ENCODE measurements around the gene HNRNPL.

The HNRNPL gene

DNA sequence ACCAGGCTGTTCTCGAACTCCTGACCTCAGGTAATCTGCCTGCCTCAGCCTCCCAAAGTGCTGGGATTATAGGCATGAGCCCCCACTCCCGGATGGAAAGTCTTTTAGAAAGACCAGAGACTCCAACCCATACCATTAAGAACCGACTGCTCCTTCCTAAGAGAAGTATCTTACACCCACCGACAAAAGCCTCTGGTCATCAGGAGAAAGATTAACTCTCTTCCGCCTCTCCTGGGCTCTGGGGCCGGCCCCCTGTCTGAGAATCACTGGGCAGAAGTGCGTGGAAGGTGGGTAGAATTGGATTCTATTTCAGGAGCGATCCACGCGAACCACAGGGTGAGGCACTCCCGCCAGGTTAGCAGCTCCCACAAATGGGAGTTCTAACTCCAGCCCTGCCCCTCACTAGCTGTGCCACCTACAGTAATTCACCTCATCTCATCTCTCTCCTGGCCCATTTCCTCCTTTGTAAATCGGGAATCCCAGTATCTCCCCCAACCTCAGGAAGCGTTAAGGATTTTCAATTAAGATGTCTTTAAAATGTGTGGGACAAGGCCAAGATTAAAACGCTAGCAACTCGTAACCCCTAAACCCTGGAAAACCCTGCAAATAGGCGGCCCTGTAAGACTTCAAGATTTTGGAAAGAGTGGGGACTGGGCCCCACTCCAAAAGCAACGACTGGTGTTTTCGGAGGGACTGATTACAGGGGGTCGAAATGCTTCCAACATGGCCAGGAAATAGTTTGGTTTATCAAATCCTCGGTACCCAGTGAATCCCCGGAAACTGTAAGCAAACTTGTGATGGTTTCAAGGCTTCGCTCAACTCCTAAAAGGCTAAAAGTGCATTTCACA lies 1.3 kb downstream of the HNRNPL start:
- TF ChIP-seq, protein P1, sequence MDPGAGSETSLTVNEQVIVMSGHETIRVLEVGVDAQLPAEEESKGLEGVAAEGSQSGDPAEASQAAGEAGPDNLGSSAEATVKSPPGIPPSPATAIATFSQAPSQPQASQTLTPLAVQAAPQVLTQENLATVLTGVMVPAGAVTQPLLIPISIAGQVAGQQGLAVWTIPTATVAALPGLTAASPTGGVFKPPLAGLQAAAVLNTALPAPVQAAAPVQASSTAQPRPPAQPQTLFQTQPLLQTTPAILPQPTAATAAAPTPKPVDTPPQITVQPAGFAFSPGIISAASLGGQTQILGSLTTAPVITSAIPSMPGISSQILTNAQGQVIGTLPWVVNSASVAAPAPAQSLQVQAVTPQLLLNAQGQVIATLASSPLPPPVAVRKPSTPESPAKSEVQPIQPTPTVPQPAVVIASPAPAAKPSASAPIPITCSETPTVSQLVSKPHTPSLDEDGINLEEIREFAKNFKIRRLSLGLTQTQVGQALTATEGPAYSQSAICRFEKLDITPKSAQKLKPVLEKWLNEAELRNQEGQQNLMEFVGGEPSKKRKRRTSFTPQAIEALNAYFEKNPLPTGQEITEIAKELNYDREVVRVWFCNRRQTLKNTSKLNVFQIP (CRISPR knock-in tag; IDR thresholded peaks at IDR 0.05; ENCODE audit: borderline replicate concordance, low read depth): no peak
- no peak for TF ChIP-seq CSDC2 (CRISPR knock-in tag; IDR thresholded peaks at IDR 0.05)

DNA sequence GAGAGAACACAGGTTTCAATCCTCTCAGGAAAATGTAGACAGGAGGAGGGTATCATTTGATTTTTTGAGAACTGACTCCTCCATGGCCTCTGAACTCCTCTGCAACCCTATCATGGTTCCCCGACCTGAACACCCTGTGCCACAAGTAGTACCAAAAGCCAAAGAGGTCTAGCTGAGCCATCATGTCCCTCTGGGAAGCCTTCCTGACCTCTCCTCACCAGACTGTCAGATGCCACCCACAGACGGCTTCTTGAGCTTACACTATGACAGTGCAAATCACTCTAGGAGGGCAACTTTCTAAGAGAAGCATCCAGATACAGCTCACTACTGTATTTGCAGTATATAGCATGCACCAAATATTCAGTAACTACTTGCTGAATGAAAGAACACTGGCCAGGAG lies 3.7 kb downstream of the HNRNPL start:
- ATAC-seq: no peak
- TF ChIP-seq, protein P2, sequence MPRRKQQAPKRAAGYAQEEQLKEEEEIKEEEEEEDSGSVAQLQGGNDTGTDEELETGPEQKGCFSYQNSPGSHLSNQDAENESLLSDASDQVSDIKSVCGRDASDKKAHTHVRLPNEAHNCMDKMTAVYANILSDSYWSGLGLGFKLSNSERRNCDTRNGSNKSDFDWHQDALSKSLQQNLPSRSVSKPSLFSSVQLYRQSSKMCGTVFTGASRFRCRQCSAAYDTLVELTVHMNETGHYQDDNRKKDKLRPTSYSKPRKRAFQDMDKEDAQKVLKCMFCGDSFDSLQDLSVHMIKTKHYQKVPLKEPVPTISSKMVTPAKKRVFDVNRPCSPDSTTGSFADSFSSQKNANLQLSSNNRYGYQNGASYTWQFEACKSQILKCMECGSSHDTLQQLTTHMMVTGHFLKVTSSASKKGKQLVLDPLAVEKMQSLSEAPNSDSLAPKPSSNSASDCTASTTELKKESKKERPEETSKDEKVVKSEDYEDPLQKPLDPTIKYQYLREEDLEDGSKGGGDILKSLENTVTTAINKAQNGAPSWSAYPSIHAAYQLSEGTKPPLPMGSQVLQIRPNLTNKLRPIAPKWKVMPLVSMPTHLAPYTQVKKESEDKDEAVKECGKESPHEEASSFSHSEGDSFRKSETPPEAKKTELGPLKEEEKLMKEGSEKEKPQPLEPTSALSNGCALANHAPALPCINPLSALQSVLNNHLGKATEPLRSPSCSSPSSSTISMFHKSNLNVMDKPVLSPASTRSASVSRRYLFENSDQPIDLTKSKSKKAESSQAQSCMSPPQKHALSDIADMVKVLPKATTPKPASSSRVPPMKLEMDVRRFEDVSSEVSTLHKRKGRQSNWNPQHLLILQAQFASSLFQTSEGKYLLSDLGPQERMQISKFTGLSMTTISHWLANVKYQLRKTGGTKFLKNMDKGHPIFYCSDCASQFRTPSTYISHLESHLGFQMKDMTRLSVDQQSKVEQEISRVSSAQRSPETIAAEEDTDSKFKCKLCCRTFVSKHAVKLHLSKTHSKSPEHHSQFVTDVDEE (CRISPR knock-in tag; IDR thresholded peaks at IDR 0.05): no peak

More for the DNA sequence above, 1.3 kb downstream of the HNRNPL start:
- no peak for ATAC-seq

DNA sequence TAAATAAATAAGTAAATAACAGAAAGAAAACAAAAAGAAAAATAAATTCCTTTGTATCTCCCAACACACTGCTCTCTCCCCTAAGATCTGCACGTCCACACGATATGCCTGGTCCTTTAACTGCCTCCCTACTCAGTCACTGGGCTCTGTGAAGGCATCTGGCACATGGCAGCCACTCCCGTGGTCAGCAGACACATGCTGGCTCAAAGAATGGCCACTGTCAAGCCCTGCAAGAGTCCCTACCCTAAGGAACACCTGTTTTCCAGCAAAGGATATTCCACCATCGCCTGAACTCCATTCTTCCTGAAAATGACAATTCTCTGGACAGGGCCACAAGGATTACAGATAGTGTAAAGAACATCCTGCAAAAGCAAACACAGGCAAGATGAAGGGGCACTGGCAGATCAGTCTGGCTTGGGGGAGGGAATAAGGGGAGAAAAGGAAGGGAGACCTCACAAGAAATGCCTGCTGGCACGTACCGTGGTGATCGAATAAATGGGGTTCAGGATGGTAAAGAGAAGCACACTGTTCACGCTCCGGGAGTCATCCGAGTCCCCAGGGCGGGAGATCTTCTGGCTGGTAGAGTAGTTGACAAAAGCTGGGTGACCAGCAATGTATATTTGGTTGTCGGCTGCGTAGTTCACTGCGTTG lies 4.3 kb downstream of the HNRNPL start:
- TF ChIP-seq ZNF70 (CRISPR knock-in tag; IDR thresholded peaks at IDR 0.05): no peak
- no peak for TF ChIP-seq ZC3H10 (CRISPR knock-in tag; IDR thresholded peaks at IDR 0.05)
- TF ChIP-seq, protein P1 (CRISPR knock-in tag; IDR thresholded peaks at IDR 0.05; ENCODE audit: borderline replicate concordance, low read depth): no peak
- no peak for TF ChIP-seq TOX (CRISPR knock-in tag; IDR thresholded peaks at IDR 0.05; ENCODE audit: borderline replicate concordance)
- ATAC-seq: no peak

DNA sequence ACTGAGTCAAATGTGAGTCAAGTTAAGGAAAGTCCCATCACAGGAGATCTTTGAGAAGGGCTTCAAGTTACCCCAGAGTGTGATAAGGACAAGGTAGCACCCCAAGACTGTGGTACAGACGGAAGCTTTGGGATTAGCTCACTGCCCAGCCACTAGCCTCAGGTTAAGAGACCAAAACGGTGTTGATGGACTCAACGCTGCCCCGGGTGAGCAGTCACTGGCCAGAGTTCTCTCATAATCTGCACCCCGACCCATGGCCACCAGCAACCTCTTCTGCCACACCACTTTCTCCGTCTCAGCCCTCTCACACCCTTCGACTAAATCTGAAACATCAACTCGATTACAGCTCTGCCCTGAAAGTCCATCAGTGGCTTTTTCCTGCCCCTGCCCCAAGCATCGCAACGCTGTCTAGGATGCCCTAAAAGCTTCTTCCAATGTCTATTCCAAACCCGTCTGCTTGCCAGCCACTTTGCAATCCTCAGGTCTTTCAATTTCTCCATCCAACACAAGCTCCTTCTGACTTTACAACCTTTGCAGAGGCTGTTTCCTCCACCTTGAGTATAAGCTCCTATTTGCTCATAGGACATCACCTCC lies 5.6 kb downstream of the HNRNPL start:
- no peak for ATAC-seq

More for the DNA sequence above, 5.6 kb downstream of the HNRNPL start:
- no peak for TF ChIP-seq ZFP3 (CRISPR knock-in tag; IDR thresholded peaks at IDR 0.05)
- no peak for TF ChIP-seq CSDC2 (CRISPR knock-in tag; IDR thresholded peaks at IDR 0.05)
- TF ChIP-seq, protein P3, sequence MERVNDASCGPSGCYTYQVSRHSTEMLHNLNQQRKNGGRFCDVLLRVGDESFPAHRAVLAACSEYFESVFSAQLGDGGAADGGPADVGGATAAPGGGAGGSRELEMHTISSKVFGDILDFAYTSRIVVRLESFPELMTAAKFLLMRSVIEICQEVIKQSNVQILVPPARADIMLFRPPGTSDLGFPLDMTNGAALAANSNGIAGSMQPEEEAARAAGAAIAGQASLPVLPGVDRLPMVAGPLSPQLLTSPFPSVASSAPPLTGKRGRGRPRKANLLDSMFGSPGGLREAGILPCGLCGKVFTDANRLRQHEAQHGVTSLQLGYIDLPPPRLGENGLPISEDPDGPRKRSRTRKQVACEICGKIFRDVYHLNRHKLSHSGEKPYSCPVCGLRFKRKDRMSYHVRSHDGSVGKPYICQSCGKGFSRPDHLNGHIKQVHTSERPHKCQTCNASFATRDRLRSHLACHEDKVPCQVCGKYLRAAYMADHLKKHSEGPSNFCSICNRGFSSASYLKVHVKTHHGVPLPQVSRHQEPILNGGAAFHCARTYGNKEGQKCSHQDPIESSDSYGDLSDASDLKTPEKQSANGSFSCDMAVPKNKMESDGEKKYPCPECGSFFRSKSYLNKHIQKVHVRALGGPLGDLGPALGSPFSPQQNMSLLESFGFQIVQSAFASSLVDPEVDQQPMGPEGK (CRISPR knock-in tag; IDR thresholded peaks at IDR 0.05; ENCODE audit: borderline replicate concordance): no peak
- TF ChIP-seq OSR1 (CRISPR knock-in tag; IDR thresholded peaks at IDR 0.05): no peak
- TF ChIP-seq ZNF565 (CRISPR knock-in tag; conservative IDR thresholded peaks at IDR 0.05; ENCODE audit: low read depth): no peak
- TF ChIP-seq TCF4 (CRISPR knock-in tag; IDR thresholded peaks at IDR 0.05; ENCODE audit: borderline replicate concordance): no peak
- TF ChIP-seq RARB (CRISPR knock-in tag; IDR thresholded peaks at IDR 0.05): no peak
- TF ChIP-seq BACH2 (CRISPR knock-in tag; IDR thresholded peaks at IDR 0.05; ENCODE audit: borderline replicate concordance): no peak
- TF ChIP-seq, protein P2 (CRISPR knock-in tag; IDR thresholded peaks at IDR 0.05): no peak
- TF ChIP-seq, protein P4, sequence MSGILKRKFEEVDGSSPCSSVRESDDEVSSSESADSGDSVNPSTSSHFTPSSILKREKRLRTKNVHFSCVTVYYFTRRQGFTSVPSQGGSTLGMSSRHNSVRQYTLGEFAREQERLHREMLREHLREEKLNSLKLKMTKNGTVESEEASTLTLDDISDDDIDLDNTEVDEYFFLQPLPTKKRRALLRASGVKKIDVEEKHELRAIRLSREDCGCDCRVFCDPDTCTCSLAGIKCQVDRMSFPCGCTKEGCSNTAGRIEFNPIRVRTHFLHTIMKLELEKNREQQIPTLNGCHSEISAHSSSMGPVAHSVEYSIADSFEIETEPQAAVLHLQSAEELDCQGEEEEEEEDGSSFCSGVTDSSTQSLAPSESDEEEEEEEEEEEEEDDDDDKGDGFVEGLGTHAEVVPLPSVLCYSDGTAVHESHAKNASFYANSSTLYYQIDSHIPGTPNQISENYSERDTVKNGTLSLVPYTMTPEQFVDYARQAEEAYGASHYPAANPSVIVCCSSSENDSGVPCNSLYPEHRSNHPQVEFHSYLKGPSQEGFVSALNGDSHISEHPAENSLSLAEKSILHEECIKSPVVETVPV (CRISPR knock-in tag; IDR thresholded peaks at IDR 0.05): no peak
- no peak for TF ChIP-seq ISL1 (CRISPR knock-in tag; IDR thresholded peaks at IDR 0.05)
- TF ChIP-seq, protein P5, sequence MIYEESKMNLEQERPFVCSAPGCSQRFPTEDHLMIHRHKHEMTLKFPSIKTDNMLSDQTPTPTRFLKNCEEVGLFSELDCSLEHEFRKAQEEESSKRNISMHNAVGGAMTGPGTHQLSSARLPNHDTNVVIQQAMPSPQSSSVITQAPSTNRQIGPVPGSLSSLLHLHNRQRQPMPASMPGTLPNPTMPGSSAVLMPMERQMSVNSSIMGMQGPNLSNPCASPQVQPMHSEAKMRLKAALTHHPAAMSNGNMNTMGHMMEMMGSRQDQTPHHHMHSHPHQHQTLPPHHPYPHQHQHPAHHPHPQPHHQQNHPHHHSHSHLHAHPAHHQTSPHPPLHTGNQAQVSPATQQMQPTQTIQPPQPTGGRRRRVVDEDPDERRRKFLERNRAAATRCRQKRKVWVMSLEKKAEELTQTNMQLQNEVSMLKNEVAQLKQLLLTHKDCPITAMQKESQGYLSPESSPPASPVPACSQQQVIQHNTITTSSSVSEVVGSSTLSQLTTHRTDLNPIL (CRISPR knock-in tag; IDR thresholded peaks at IDR 0.05; ENCODE audit: low read depth): no peak
- no peak for TF ChIP-seq ESRRG (CRISPR knock-in tag; IDR thresholded peaks at IDR 0.05)
- TF ChIP-seq ZNF70 (CRISPR knock-in tag; IDR thresholded peaks at IDR 0.05): no peak
- TF ChIP-seq ARNTL (CRISPR knock-in tag; IDR thresholded peaks at IDR 0.05; ENCODE audit: borderline replicate concordance, low read depth): no peak
- TF ChIP-seq ZNF8 (CRISPR knock-in tag; IDR thresholded peaks at IDR 0.05): no peak
- TF ChIP-seq TOX (CRISPR knock-in tag; IDR thresholded peaks at IDR 0.05; ENCODE audit: borderline replicate concordance): no peak
- TF ChIP-seq SNAI2 (CRISPR knock-in tag; IDR thresholded peaks at IDR 0.05): no peak

Measured in SK-N-SH treated with all-trans-retinoic acid at 6 μM for 48 hours (cell line).